Measurements from ENCODE around the gene ITGA2B. TPM values are rescaled to one million over a fixed set of nuclear protein-coding genes. Genes with fewer than 3 reads are reported as not detected.

ITGA2B gene
- total and polyA plus RNA-seq, 2 of the 8 experiments (the other 6 are each of a cell fraction or from before 2014, with no cell fraction given), result 6.9 to 12.3 TPM

DNA sequence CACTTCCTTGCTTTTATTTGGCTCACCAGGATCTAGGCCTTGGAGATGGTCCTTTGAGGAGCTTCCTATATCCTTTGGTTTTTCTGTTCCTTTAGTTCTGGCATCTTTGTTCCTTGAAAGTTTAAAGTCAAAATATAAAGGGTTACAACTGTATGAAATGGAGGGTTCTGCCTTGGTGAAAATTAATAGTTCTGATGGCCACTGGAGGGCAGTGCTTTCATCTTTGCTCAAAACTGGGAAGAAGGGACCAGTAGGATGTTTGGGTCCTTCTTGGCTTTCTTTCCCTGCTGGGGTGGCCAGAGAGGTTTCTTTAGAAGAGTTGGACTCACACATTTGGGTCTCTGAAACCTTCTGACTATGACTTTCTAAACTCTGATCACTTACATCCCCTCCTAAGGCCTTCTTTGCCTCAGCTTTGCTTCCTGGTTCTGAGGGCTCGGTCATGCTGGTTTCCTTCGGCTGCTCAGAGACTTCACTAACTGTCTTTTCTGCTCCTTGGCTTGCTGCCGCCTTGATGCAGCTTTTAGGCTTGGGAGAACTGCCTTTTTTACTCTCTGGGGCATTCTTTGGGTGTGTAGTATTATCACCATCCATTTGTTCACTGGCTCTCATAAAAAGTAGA is 10.9 kb upstream of the ITGA2B start:
- H3K23me2 ChIP-seq (ENCODE audit: low read depth, low read length), result no peaks in the 10 kb centered on the region
- no peaks in the 10 kb centered on the region for H3K27me3 ChIP-seq (replicated peaks in 1 of 4; ENCODE audit: control insufficient read depth in 3 of 4, extremely low read depth in 1 of 4, insufficient read depth in 3 of 4, low read length in 3 of 4)
- H2BK120ac ChIP-seq (replicated peaks; ENCODE audit: low read depth, low read length), result no peak overlapping the region
- H2BK15ac ChIP-seq (ENCODE audit: low read length), result no peak overlapping the region
- DNase-seq (ENCODE audit: low read depth in 1 of 2, low spot score in 2 of 2) (peak in 1 of 2 experiments; percentile 43), FAIRE-seq (peak; percentile 57)
- POLR2A ChIA-PET (ENCODE audit: partially characterized antibody), result no interaction called here
- no peak overlapping the region for H2BK12ac ChIP-seq (ENCODE audit: low read depth, low read length)
- no peaks in the 10 kb centered on the region for H3K79me1 ChIP-seq (ENCODE audit: low read depth, low read length)
- H3K14ac ChIP-seq (ENCODE audit: insufficient read length), result no peak overlapping the region
- H3K4me2 ChIP-seq (ENCODE audit: insufficient read depth in 1 of 2, low read depth in 2 of 2, low read length in 2 of 2), result no peak overlapping the region
- no peak overlapping the region for H2BK5ac ChIP-seq (ENCODE audit: low read depth, low read length)
- no peak overlapping the region for H2AFZ ChIP-seq (ENCODE audit: low read length)
- CTCF ChIA-PET (ENCODE audit: partially characterized antibody), result interaction anchor here (0.6 to 4.4 kb wide), 23 partner anchors 10 to 270 kb away, joined by 3 to 29 read pairs (median 3); partner anchors contain the start of gene ITGA2B
- H3K4me1 ChIP-seq (replicated peaks in 1 of 4; ENCODE audit: control insufficient read depth in 3 of 4, insufficient read depth in 4 of 4, low read length in 3 of 4), result no peaks in the 10 kb centered on the region
- H4K8ac ChIP-seq (ENCODE audit: extremely low read depth, insufficient read depth, low read length), result no peak overlapping the region
- H3K9me3 ChIP-seq (ENCODE audit: insufficient read depth in 2 of 2, low read depth in 1 of 2, low read length in 1 of 2), result no peaks in the 10 kb centered on the region
- H2AK5ac ChIP-seq (ENCODE audit: low read depth, low read length), result no peak overlapping the region
- no peak overlapping the region for H3K27ac ChIP-seq (ENCODE audit: low read depth, low read length)
- 94% methylated on average over 3 of the region's 3 CpGs; no CpG with 5 or more reads in 1 of the 2 experiments for WGBS, 2 experiments (ENCODE audit: extremely low coverage in 1 of 2, insufficient coverage in 1 of 2, insufficient read length in 1 of 2, insufficient replicate concordance in 2 of 2, low coverage in 1 of 2, low lambda C conversion rate in 2 of 2, missing lambda C conversion rate in 1 of 2)
- H4K5ac ChIP-seq (ENCODE audit: insufficient read length, low read depth, low read length), result no peak overlapping the region
- H3K18ac ChIP-seq (ENCODE audit: extremely low read depth, low read length), result no peak overlapping the region
- H4K20me1 ChIP-seq (replicated peaks in 1 of 2; ENCODE audit: control insufficient read depth in 1 of 2, insufficient read depth in 2 of 2, low read length in 2 of 2), result peaks cover 0 to 2% of the 10 kb centered on the region in 2 experiments
- H3K79me2 ChIP-seq (ENCODE audit: control insufficient read depth in 1 of 2, insufficient read depth in 2 of 2, low read length in 2 of 2), result no peaks in the 10 kb centered on the region
- H3K23ac ChIP-seq (ENCODE audit: insufficient read length), result no peak overlapping the region
- H3K56ac ChIP-seq (replicated peaks; ENCODE audit: insufficient read length, low read depth, low read length), result no peak overlapping the region
- no peak overlapping the region for H3K4me3 ChIP-seq (ENCODE audit: extremely low read depth in 1 of 4, insufficient read depth in 2 of 4, low read depth in 3 of 4, low read length in 4 of 4)
- peaks cover 21 to 42% (median 33%) of the 10 kb centered on the region in 4 experiments; a peak in 7 of 8 replicates for H3K36me3 ChIP-seq (ENCODE audit: control insufficient read depth in 2 of 4, insufficient read depth in 4 of 4, low read length in 3 of 4)
- TF ChIP-seq, protein P1, sequence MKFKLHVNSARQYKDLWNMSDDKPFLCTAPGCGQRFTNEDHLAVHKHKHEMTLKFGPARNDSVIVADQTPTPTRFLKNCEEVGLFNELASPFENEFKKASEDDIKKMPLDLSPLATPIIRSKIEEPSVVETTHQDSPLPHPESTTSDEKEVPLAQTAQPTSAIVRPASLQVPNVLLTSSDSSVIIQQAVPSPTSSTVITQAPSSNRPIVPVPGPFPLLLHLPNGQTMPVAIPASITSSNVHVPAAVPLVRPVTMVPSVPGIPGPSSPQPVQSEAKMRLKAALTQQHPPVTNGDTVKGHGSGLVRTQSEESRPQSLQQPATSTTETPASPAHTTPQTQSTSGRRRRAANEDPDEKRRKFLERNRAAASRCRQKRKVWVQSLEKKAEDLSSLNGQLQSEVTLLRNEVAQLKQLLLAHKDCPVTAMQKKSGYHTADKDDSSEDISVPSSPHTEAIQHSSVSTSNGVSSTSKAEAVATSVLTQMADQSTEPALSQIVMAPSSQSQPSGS (IDR thresholded peaks at IDR 0.05; ENCODE audit: low read length), result no peak
- TF ChIP-seq RAD21 (IDR thresholded peaks at IDR 0.05 in 1 of 2, conservative IDR thresholded peaks at IDR 0.05 in 1 of 2; ENCODE audit: low read depth in 2 of 2, low read length in 2 of 2) (peak; percentile 54 to 62), CEBPB (IDR thresholded peaks at IDR 0.05; ENCODE audit: low read depth, low read length) (no peak), TBP (IDR thresholded peaks at IDR 0.05; ENCODE audit: low read depth, low read length) (no peak)
- TF ChIP-seq, protein P2, sequence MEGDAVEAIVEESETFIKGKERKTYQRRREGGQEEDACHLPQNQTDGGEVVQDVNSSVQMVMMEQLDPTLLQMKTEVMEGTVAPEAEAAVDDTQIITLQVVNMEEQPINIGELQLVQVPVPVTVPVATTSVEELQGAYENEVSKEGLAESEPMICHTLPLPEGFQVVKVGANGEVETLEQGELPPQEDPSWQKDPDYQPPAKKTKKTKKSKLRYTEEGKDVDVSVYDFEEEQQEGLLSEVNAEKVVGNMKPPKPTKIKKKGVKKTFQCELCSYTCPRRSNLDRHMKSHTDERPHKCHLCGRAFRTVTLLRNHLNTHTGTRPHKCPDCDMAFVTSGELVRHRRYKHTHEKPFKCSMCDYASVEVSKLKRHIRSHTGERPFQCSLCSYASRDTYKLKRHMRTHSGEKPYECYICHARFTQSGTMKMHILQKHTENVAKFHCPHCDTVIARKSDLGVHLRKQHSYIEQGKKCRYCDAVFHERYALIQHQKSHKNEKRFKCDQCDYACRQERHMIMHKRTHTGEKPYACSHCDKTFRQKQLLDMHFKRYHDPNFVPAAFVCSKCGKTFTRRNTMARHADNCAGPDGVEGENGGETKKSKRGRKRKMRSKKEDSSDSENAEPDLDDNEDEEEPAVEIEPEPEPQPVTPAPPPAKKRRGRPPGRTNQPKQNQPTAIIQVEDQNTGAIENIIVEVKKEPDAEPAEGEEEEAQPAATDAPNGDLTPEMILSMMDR (IDR thresholded peaks at IDR 0.05; ENCODE audit: control extremely low read depth in 1 of 3, insufficient read depth in 1 of 3, low read depth in 1 of 3, low read length in 3 of 3), result peak in 2 of 3 experiments; percentile 53 to 61; a peak in 3 of 4 replicates
- no peak overlapping the region for H3K4ac ChIP-seq (replicated peaks; ENCODE audit: insufficient read length, low read depth, low read length)
- no peak overlapping the region for H3K9ac ChIP-seq (replicated peaks in 1 of 4; ENCODE audit: extremely low read depth in 1 of 4, low read depth in 3 of 4, low read length in 3 of 4)
- H2BK20ac ChIP-seq (ENCODE audit: low read length), result no peak overlapping the region
- H4K91ac ChIP-seq (replicated peaks; ENCODE audit: insufficient read length, low read length), result no peak overlapping the region
